ENCODE measurements around the gene GLG1.
"Not testable (repeated sequence)": the region's sequence is repeated elsewhere in the genome, so short reads cannot be mapped to it uniquely, and the experiment has no call there.

Gene GLG1

GRCh38 chr16:74606521-74607309 lies at the start of gene GLG1:
Gene GLG1, minus strand, starts transcription at chr16:74607114. Its CDS starts 20 bp downstream, at chr16:74607094.
- DNase-seq, result peak; percentile 75

- DNase-seq, result no peak
These were observed 47.7 kb upstream of the GLG1 start for GRCh38 chr16:74654536-74655050.

- DNase-seq, result not testable (repeated sequence)
These were observed 46.0 kb upstream of the GLG1 start for GRCh38 chr16:74652883-74653282.

GRCh38 chr16:74652249-74652648 lies 45.3 kb upstream of the GLG1 start:
- no peak for DNase-seq

- DNase-seq, result no peak
These were observed 44.9 kb upstream of the GLG1 start for GRCh38 chr16:74651841-74652240.

GRCh38 chr16:74650966-74651567 lies 44.2 kb upstream of the GLG1 start:
- no peak for DNase-seq

GRCh38 chr16:74649839-74650504 lies 43.1 kb upstream of the GLG1 start:
- DNase-seq, result no peak

- no peak for DNase-seq
These were observed 35.1 kb upstream of the GLG1 start for GRCh38 chr16:74641969-74642368.

GRCh38 chr16:74637742-74638453 lies 31.0 kb upstream of the GLG1 start:
- no peak for DNase-seq

- no peak for DNase-seq
These were observed 28.4 kb upstream of the GLG1 start for GRCh38 chr16:74635303-74635702.

- DNase-seq, result no peak
These were observed 26.8 kb upstream of the GLG1 start for GRCh38 chr16:74633686-74634085.

- DNase-seq, result no peak
These were observed 20.7 kb upstream of the GLG1 start for GRCh38 chr16:74627506-74628220.

GRCh38 chr16:74626741-74627416 lies 20.0 kb upstream of the GLG1 start:
- no peak for DNase-seq

GRCh38 chr16:74625500-74626350 lies 18.8 kb upstream of the GLG1 start:
- no peak for DNase-seq

- DNase-seq, result no peak
These were observed 16.9 kb upstream of the GLG1 start for GRCh38 chr16:74623839-74624235.

- DNase-seq, result no peak
These were observed 16.4 kb upstream of the GLG1 start for GRCh38 chr16:74623214-74623838.

- DNase-seq, result no peak
These were observed 15.1 kb upstream of the GLG1 start for GRCh38 chr16:74622005-74622404.

GRCh38 chr16:74617206-74617788 lies 10.4 kb upstream of the GLG1 start:
- no peak for DNase-seq

- no peak for DNase-seq
These were observed 4.8 kb upstream of the GLG1 start for GRCh38 chr16:74611721-74612120.

- DNase-seq, result no peak
These were observed 2.0 kb upstream of the GLG1 start for GRCh38 chr16:74608944-74609343.
